Measurements from ENCODE around the gene USP3. TPM values are rescaled to one million over a fixed set of nuclear protein-coding genes. Genes with fewer than 3 reads are reported as not detected.

USP3 gene
- total and polyA plus RNA-seq, 2 experiments from 2014 or later = 15.4 to 21.0 TPM

- Histone ChIP-seq H3K4me1 (ENCODE audit: insufficient read depth) (peaks cover 10% of the 10 kb centered on the region), H3K9me2 (ENCODE audit: insufficient read depth) (no peaks in the 10 kb centered on the region), H4K20me1 (ENCODE audit: insufficient read depth) (no peaks in the 10 kb centered on the region), H3K4me2 (ENCODE audit: unreplicated experiment) (peak overlapping the region; percentile 12), H3K79me2 (ENCODE audit: insufficient read depth) (no peaks in the 10 kb centered on the region), H3F3A (ENCODE audit: insufficient read depth) (peaks cover 16% of the 10 kb centered on the region; the same call in 1 of the 2 replicates), H3K4me3 (no peak overlapping the region), H3K9ac (no peak overlapping the region), H3K27me3 (replicated peaks; ENCODE audit: insufficient read depth) (peaks cover 9% of the 10 kb centered on the region), H3K27ac (no peak overlapping the region), H3K9me3 (ENCODE audit: low read depth) (no peaks in the 10 kb centered on the region), H3K36me3 (ENCODE audit: low read depth) (no peaks in the 10 kb centered on the region), H2AFZ (no peak overlapping the region)
- in situ Hi-C loops (cut with MboI) = no loop called here
- TF ChIP-seq EZH2phosphoT487 (IDR thresholded peaks at IDR 0.05; ENCODE audit: insufficient read depth, low read depth) (no peak), EZH2 (IDR thresholded peaks at IDR 0.05; ENCODE audit: insufficient read depth, poor library complexity, severe bottlenecking) (no peak)
- 32 to 46% methylated on average over 5 to 6 of the region's 6 CpGs for WGBS, 2 experiments (ENCODE audit: low coverage in 1 of 2, low lambda C conversion rate in 2 of 2, missing lambda C conversion rate in 2 of 2)
- DNase-seq = peak; percentile 31
These were observed 12.4 kb upstream of the USP3 start for GRCh38 chr15:63491979-63492378.

GRCh38 chr15:63492541-63493077 is 11.8 kb upstream of the USP3 start:
- peak; percentile 80 for DNase-seq

GRCh38 chr15:63493436-63493835 is 11.0 kb upstream of the USP3 start:
- Histone ChIP-seq H3K36me3 (ENCODE audit: low read depth) (no peaks in the 10 kb centered on the region), H3K4me3 (no peak overlapping the region), H3K4me1 (ENCODE audit: insufficient read depth) (peaks cover 10% of the 10 kb centered on the region), H4K20me1 (ENCODE audit: insufficient read depth) (no peaks in the 10 kb centered on the region), H3K4me2 (ENCODE audit: unreplicated experiment) (no peak overlapping the region), H3K27ac (no peak overlapping the region), H3K9ac (no peak overlapping the region), H3F3A (ENCODE audit: insufficient read depth) (peaks cover 22% of the 10 kb centered on the region; the same call in 1 of the 2 replicates), H3K9me3 (ENCODE audit: low read depth) (no peaks in the 10 kb centered on the region), H3K79me2 (ENCODE audit: insufficient read depth) (no peaks in the 10 kb centered on the region), H3K27me3 (replicated peaks; ENCODE audit: insufficient read depth) (peaks cover 9% of the 10 kb centered on the region), H3K9me2 (ENCODE audit: insufficient read depth) (no peaks in the 10 kb centered on the region), H2AFZ (no peak overlapping the region)
- no peak for TF ChIP-seq EZH2 (IDR thresholded peaks at IDR 0.05; ENCODE audit: insufficient read depth, poor library complexity, severe bottlenecking)
- WGBS, 2 experiments (ENCODE audit: low coverage in 1 of 2, low lambda C conversion rate in 2 of 2, missing lambda C conversion rate in 2 of 2) = 96 to 100% methylated on average over 2 of the region's 2 CpGs
- in situ Hi-C loops (cut with MboI) = no loop called here
- no peak for DNase-seq

More at GRCh38 chr15:63492541-63493077, 11.8 kb upstream of the USP3 start:
- Histone ChIP-seq H3F3A (ENCODE audit: insufficient read depth) (peaks cover 22% of the 10 kb centered on the region; the same call in 1 of the 2 replicates), H3K9me3 (ENCODE audit: low read depth) (no peaks in the 10 kb centered on the region), H2AFZ (no peak overlapping the region), H3K36me3 (ENCODE audit: low read depth) (no peaks in the 10 kb centered on the region), H3K9ac (no peak overlapping the region), H3K27me3 (replicated peaks; ENCODE audit: insufficient read depth) (peaks cover 9% of the 10 kb centered on the region), H4K20me1 (ENCODE audit: insufficient read depth) (no peaks in the 10 kb centered on the region), H3K27ac (no peak overlapping the region), H3K4me3 (no peak overlapping the region), H3K4me2 (ENCODE audit: unreplicated experiment) (peak overlapping the region; percentile 12), H3K79me2 (ENCODE audit: insufficient read depth) (no peaks in the 10 kb centered on the region), H3K4me1 (ENCODE audit: insufficient read depth) (peaks cover 10% of the 10 kb centered on the region), H3K9me2 (ENCODE audit: insufficient read depth) (no peaks in the 10 kb centered on the region)
- in situ Hi-C loops (cut with MboI) = no loop called here
- 50 to 51% methylated on average over 8 of the region's 8 CpGs for WGBS, 2 experiments (ENCODE audit: low coverage in 1 of 2, low lambda C conversion rate in 2 of 2, missing lambda C conversion rate in 2 of 2)
- TF ChIP-seq EZH2 (IDR thresholded peaks at IDR 0.05; ENCODE audit: insufficient read depth, poor library complexity, severe bottlenecking) = no peak
- no peak for TF ChIP-seq EZH2phosphoT487 (IDR thresholded peaks at IDR 0.05; ENCODE audit: insufficient read depth, low read depth)

GRCh38 chr15:63494408-63494807 is 10.0 kb upstream of the USP3 start:
- no peak for DNase-seq
- no peaks in the 10 kb centered on the region for H3K9me3 ChIP-seq (ENCODE audit: low read depth)
- no peaks in the 10 kb centered on the region for H3K36me3 ChIP-seq (ENCODE audit: low read depth)
- WGBS, 2 experiments (ENCODE audit: low coverage in 1 of 2, low lambda C conversion rate in 2 of 2, missing lambda C conversion rate in 2 of 2) = 95 to 98% methylated on average over 4 of the region's 4 CpGs
- no peaks in the 10 kb centered on the region for H4K20me1 ChIP-seq (ENCODE audit: insufficient read depth)
- in situ Hi-C loops (cut with MboI) = no loop called here
- H3F3A ChIP-seq (ENCODE audit: insufficient read depth) = peaks cover 22% of the 10 kb centered on the region; the same call in 1 of the 2 replicates
- no peak for TF ChIP-seq EZH2 (IDR thresholded peaks at IDR 0.05; ENCODE audit: insufficient read depth, poor library complexity, severe bottlenecking)
- TF ChIP-seq EZH2phosphoT487 (IDR thresholded peaks at IDR 0.05; ENCODE audit: insufficient read depth, low read depth) = no peak
- no peak overlapping the region for H3K27ac ChIP-seq
- H3K4me2 ChIP-seq (ENCODE audit: unreplicated experiment) = no peak overlapping the region
- no peaks in the 10 kb centered on the region for H3K9me2 ChIP-seq (ENCODE audit: insufficient read depth)
- peaks cover 10% of the 10 kb centered on the region for H3K4me1 ChIP-seq (ENCODE audit: insufficient read depth)
- H3K79me2 ChIP-seq (ENCODE audit: insufficient read depth) = no peaks in the 10 kb centered on the region
- H2AFZ ChIP-seq = no peak overlapping the region
- no peak overlapping the region for H3K9ac ChIP-seq
- H3K27me3 ChIP-seq (replicated peaks; ENCODE audit: insufficient read depth) = peaks cover 9% of the 10 kb centered on the region
- H3K4me3 ChIP-seq = no peak overlapping the region

All from GM23248 (cell line).